GM13977 (cell line): Measurements from ENCODE around the gene FBXO31.

ENCODE experiments used
- DNase-seq: peaks from one replicate; pipeline ENCODE4 v3.0.0; 2012; ENCODE audit warnings: low spot score
- CTCF ChIP-seq: IDR thresholded peaks from 2 replicates; pipeline ENCODE4 v1.5.1; 2012; ENCODE audit warnings: mild to moderate bottlenecking, control low read depth; ENCODE audit not compliant: insufficient read depth; ENCODE audit errors: extremely low read depth, missing control alignments
- in situ Hi-C: fragments of 300-500 bp; cut with MboI; formaldehyde crosslinking; loops from one replicate; pipeline ENCODE4 v1.12.0; 2022; ENCODE audit warnings: low sequenced_read_pairs, low pct_unique_long_range_greater_than_20kb, mixed read lengths, inconsistent platforms; ENCODE audit not compliant: unreplicated experiment

The FBXO31 gene

DNA sequence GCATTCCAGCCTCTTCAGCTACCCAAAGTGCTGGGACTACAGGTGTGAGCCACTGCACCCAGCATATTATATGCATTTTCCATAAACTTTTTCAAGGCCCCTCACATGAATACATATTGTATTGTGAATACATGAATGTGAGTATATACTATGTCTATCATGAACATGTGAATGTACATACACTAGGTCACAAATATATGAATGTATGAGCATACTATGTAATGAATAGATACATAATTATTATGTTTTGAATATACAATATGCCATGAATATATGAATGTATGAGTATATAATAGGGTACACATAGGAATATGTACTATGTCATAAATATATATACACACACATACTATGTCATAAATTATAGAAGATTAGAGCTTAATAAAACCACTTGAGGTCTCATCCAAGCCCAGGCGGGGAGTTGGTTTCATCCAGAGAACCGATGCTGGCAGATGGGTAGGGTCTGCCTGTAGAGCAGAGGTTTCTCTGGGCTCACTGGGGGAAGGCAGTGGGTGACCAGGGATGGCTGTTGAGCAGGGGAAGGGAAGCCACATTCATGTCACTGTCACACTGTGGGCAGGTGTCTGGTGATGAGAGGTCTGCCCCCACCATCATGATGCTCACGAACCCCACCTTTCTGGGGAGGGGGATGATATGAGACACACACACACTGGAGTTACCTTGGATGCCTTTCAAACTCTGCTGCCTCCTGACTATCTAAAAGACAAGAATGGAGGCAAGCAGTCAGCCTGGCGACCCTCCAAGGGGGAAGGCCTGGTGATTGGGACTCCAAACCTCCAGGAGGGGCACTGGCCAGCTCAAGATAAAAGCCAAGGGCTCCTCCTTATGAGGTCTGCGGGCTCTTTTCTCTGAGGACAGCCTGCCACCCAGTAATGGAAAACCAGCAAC lies 73.7 kb downstream of the FBXO31 start:
- in situ Hi-C loops, result no loop called here
- TF ChIP-seq CTCF, result no peak
- DNase-seq, result no peak

DNA sequence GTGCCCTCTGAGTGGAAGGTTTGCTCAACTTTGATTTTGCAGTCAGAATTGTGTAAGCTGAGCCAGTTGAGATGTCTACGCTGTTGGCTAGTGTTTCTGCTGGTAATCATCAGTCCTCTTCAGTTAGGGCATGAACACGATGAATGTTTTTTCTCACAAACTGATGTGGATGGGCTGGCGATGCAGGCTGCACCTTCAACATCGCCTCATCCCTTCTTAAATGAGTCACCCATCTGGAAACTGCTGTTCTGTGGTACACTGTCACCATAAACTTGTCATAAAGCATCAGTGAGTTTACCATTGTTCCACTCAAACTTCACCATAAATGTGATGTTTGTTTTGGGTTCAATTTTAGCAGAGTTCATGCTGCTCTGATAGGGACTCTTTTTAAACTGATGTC lies 74.8 kb downstream of the FBXO31 start:
- in situ Hi-C loops, result no loop called here
- TF ChIP-seq CTCF, result no peak

GRCh38 chr16:87306516-87306915 lies 77.1 kb downstream of the FBXO31 start:
- no peak for TF ChIP-seq CTCF
- DNase-seq, result no peak
- in situ Hi-C loops, result no loop called here

More for the DNA sequence above, 74.8 kb downstream of the FBXO31 start:
- no peak for DNase-seq

GRCh38 chr16:87305505-87306391 lies 77.8 kb downstream of the FBXO31 start:
- in situ Hi-C loops, result no loop called here
- TF ChIP-seq CTCF, result no peak
- no peak for DNase-seq

- DNase-seq, result no peak
- no peak for TF ChIP-seq CTCF
- in situ Hi-C loops, result no loop called here
Observed at GRCh38 chr16:87304951-87305350, 78.6 kb downstream of the FBXO31 start.

- in situ Hi-C loops, result no loop called here
- TF ChIP-seq CTCF, result no peak
- no peak for DNase-seq
Observed at GRCh38 chr16:87303962-87304521, 79.5 kb downstream of the FBXO31 start.
